A549 (cell line): Measurements from ENCODE around the gene FBRSL1. TPM values are rescaled to one million over a fixed set of nuclear protein-coding genes. Genes with fewer than 3 reads are reported as not detected.

ENCODE experiments used
- ATAC-seq, 2 experiments: fragments of 200-7000 bp in 1 of 2; fragments of >200 bp in 1 of 2; cut with Nextera tagmentation in 1 of 2; cut with Tn5 transposase in 1 of 2; 3 replicates each; pipeline versions ENCODE4 v1.8.0 to v1.9.1; 2018 to 2020; ENCODE audit warnings: mild to moderate bottlenecking in 1 of 2, moderate library complexity in 1 of 2
- CTCF ChIA-PET: fragments of 300-600 bp; sonication (Branson Sonifier 250); formaldehyde crosslinking; extraction: SDS; loops from one replicate; lab custom pipeline; 2021; ENCODE audit warnings: antibody characterized with exemption, inconsistent platforms; lab: Yijun Ruan, JAX
- POLR2A ChIA-PET: fragments of 350-600 bp; formaldehyde crosslinking; extraction: SDS; loops from one replicate; lab custom pipeline; 2021; ENCODE audit warnings: antibody characterized with exemption, inconsistent platforms; lab: Yijun Ruan, JAX
- DNase-seq, 2 experiments: peaks; one replicate each; pipeline versions ENCODE4 v3.0.0 to v3.0.0-alpha.2; 2011 to 2016; ENCODE audit warnings: low read depth in 1 of 2, low spot score in 1 of 2
- FAIRE-seq: peaks from 2 replicates; lab custom pipeline; 2011; peaks lifted over from hg19 to GRCh38; lab: Jason Lieb, UNC
- H3K27ac ChIP-seq, 2 experiments: fragments of >200 bp; sonication (Bioruptor Twin); formaldehyde crosslinking; 3 replicates each; pipeline ENCODE4 v1.5.1; 2016 to 2017
- H3K4me1 ChIP-seq: fragments of >200 bp; sonication (Bioruptor Twin); formaldehyde crosslinking; 3 replicates; pipeline ENCODE4 v1.6.1; 2016
- H3K4me2 ChIP-seq: fragments of >200 bp; sonication (Bioruptor Twin); formaldehyde crosslinking; 3 replicates; pipeline ENCODE4 v1.6.1; 2016
- H3K4me3 ChIP-seq: fragments of >200 bp; sonication (Bioruptor Twin); formaldehyde crosslinking; 3 replicates; pipeline ENCODE4 v1.5.1; 2016
- H3K9me3 ChIP-seq: fragments of >200 bp; sonication (Bioruptor Twin); formaldehyde crosslinking; 3 replicates; pipeline ENCODE4 v1.6.1; 2016
- BCL3 ChIP-seq: fragments of >200 bp; sonication (Bioruptor Twin); formaldehyde crosslinking; IDR thresholded peaks from 3 replicates; pipeline ENCODE4 v1.6.1; 2016
- BHLHE40 ChIP-seq: IDR thresholded peaks from 2 replicates; pipeline ENCODE4 v1.6.1; 2012; ENCODE audit warnings: low read depth, low read length, inconsistent platforms
- CBX2 ChIP-seq: fragments of 200-600 bp; sonication (generic); IDR thresholded peaks from 2 replicates; pipeline ENCODE4 v1.6.1; 2016; ENCODE audit warnings: low read depth, mild to moderate bottlenecking, borderline replicate concordance
- CBX8 ChIP-seq: fragments of 200-600 bp; sonication (generic); IDR thresholded peaks from 2 replicates; pipeline ENCODE4 v1.6.1; 2016
- CEBPB ChIP-seq, 2 experiments: fragments of >200 bp in 1 of 2; sonication (Bioruptor Twin) in 1 of 2; formaldehyde crosslinking in 1 of 2; IDR thresholded peaks; 2 replicates each; pipeline ENCODE4 v1.6.1; 2012 to 2016
- CHD2 ChIP-seq: fragments of 150-350 bp; IDR thresholded peaks from 2 replicates; pipeline ENCODE4 v1.6.1; 2014; ENCODE audit warnings: low read length; ENCODE audit not compliant: partially characterized antibody
- CHD4 ChIP-seq: fragments of 200-600 bp; sonication (generic); IDR thresholded peaks from 2 replicates; pipeline ENCODE4 v1.6.1; 2016; ENCODE audit warnings: antibody characterized with exemption, mild to moderate bottlenecking, borderline replicate concordance
- CTCF ChIP-seq: fragments of >200 bp; sonication (Bioruptor Twin); formaldehyde crosslinking; IDR thresholded peaks from 3 replicates; pipeline ENCODE4 v1.5.1; 2016
- E2F6 ChIP-seq: IDR thresholded peaks from 2 replicates; pipeline ENCODE4 v1.6.1; 2012; ENCODE audit warnings: low read depth, borderline replicate concordance
- EHF ChIP-seq: fragments of 250-450 bp; sonication (Bioruptor Pico); IDR thresholded peaks from 2 replicates; pipeline ENCODE4 v1.5.0; 2020; ENCODE audit warnings: mild to moderate bottlenecking
- EHMT2 ChIP-seq: fragments of 200-600 bp; sonication (generic); IDR thresholded peaks from 2 replicates; pipeline ENCODE4 v1.6.1; 2016; ENCODE audit warnings: antibody characterized with exemption, low read depth, mild to moderate bottlenecking, moderate library complexity
- ELK1 ChIP-seq: fragments of 150-350 bp; IDR thresholded peaks from 2 replicates; pipeline ENCODE4 v1.6.1; 2014; ENCODE audit warnings: low read depth, mild to moderate bottlenecking, low read length
- FOSB ChIP-seq: fragments of 250-450 bp; sonication (Bioruptor Pico); IDR thresholded peaks from 2 replicates; pipeline ENCODE4 v1.5.0; 2020; ENCODE audit warnings: mild to moderate bottlenecking, moderate library complexity
- FOXS1 ChIP-seq: fragments of 250-450 bp; sonication (Bioruptor Pico); IDR thresholded peaks from 2 replicates; pipeline ENCODE4 v1.5.0; 2020; ENCODE audit warnings: mild to moderate bottlenecking, moderate library complexity
- HES2 ChIP-seq: fragments of >200 bp; sonication (Bioruptor Twin); formaldehyde crosslinking; IDR thresholded peaks from 2 replicates; pipeline ENCODE4 v1.6.1; 2016
- HOXA7 ChIP-seq: fragments of 250-450 bp; sonication (Bioruptor Pico); IDR thresholded peaks from 2 replicates; pipeline ENCODE4 v1.5.0; 2020; ENCODE audit warnings: mild to moderate bottlenecking, moderate library complexity
- HOXB13 ChIP-seq: fragments of 250-450 bp; sonication (Bioruptor Pico); IDR thresholded peaks from 2 replicates; pipeline ENCODE4 v1.5.0; 2020; ENCODE audit warnings: low read depth, mild to moderate bottlenecking, moderate library complexity
- JUN ChIP-seq, 2 experiments: fragments of >200 bp; sonication (Bioruptor Twin); formaldehyde crosslinking; IDR thresholded peaks; 2 replicates in 1 of 2; 3 replicates in 1 of 2; pipeline ENCODE4 v1.6.1; 2016 to 2017
- JUNB ChIP-seq: fragments of >200 bp; sonication (Bioruptor Twin); formaldehyde crosslinking; IDR thresholded peaks from 2 replicates; pipeline ENCODE4 v1.6.1; 2016
- KDM5A ChIP-seq: fragments of 200-600 bp; sonication (generic); IDR thresholded peaks from 2 replicates; pipeline ENCODE4 v1.6.1; 2016; ENCODE audit warnings: antibody characterized with exemption, mild to moderate bottlenecking
- MAFK ChIP-seq: fragments of 450-650 bp; IDR thresholded peaks from 2 replicates; pipeline ENCODE4 v1.6.1; 2014; ENCODE audit not compliant: partially characterized antibody
- MAX ChIP-seq: IDR thresholded peaks from 2 replicates; pipeline ENCODE4 v1.6.1; 2012
- MAZ ChIP-seq: fragments of 150-350 bp; IDR thresholded peaks from 2 replicates; pipeline ENCODE4 v1.6.1; 2014; ENCODE audit warnings: antibody characterized with exemption, low read depth, low read length, borderline replicate concordance
- NR3C1 ChIP-seq: fragments of >200 bp; sonication (Bioruptor Twin); formaldehyde crosslinking; IDR thresholded peaks from 3 replicates; pipeline ENCODE4 v1.6.1; 2017
- POLR2AphosphoS2 ChIP-seq: conservative IDR thresholded peaks from 2 replicates; pipeline ENCODE4 v1.6.1; 2012; ENCODE audit warnings: low read length, improper control_type of control experiment, inconsistent platforms
- RFX5 ChIP-seq: fragments of 450-650 bp; IDR thresholded peaks from 2 replicates; pipeline ENCODE4 v1.7.1; 2014; ENCODE audit warnings: antibody characterized with exemption, mild to moderate bottlenecking, moderate library complexity
- RNF2 ChIP-seq: fragments of 200-600 bp; sonication (generic); IDR thresholded peaks from 2 replicates; pipeline ENCODE4 v1.6.1; 2016; ENCODE audit warnings: low read depth, mild to moderate bottlenecking, antibody characterized with exemption, moderate library complexity, borderline replicate concordance
- ZFP36 ChIP-seq: fragments of 450-650 bp; IDR thresholded peaks from 2 replicates; pipeline ENCODE4 v1.6.1; 2014; ENCODE audit warnings: borderline replicate concordance; ENCODE audit not compliant: partially characterized antibody
- ZNF302 ChIP-seq: fragments of 250-450 bp; sonication (Bioruptor Pico); IDR thresholded peaks from 2 replicates; pipeline ENCODE4 v1.9.0; 2021; ENCODE audit warnings: inconsistent platforms, mild to moderate bottlenecking, moderate library complexity
- ZSCAN20 ChIP-seq: fragments of 250-450 bp; sonication (Bioruptor Pico); IDR thresholded peaks from 2 replicates; pipeline ENCODE4 v1.8.0; 2022; ENCODE audit warnings: mild to moderate bottlenecking, moderate library complexity
- WGBS: methylation state at CpG from one replicate; pipeline ENCODE4 v1.1.6; 2017; ENCODE audit errors: missing lambda C conversion rate; 5-methylcytosine and 5-hydroxymethylcytosine counted together
- polyA plus RNA-seq, 4 experiments: library from polyadenylated mRNA; depleted of rRNA in 3 of 4; stranded (reverse); fragments of >200 nt; fragmentation: RNase III in 1 of 4; extraction: RNeasy Plus Mini Kit Qiagen cat#74134 plus additional on column Dnase treatment in 1 of 4; gene quantifications; 2 replicates in 3 of 4; 3 replicates in 1 of 4; pipeline ENCODE4 v1.2.3, GENCODE V29; 2011 to 2017

The FBRSL1 gene
- polyA plus RNA-seq, 2 of the 4 experiments (the other 2 are of a cell fraction), result 3.0 to 32.8 TPM

- WGBS, result 80% methylated on average over 12 of the region's 14 CpGs
- H3K4me2 ChIP-seq, result no peak overlapping the region
- H3K4me1 ChIP-seq, result no peaks in the 10 kb centered on the region
- no peak overlapping the region for H3K27ac ChIP-seq
- no peak for ATAC-seq
- H3K9me3 ChIP-seq, result no peaks in the 10 kb centered on the region
- H3K4me3 ChIP-seq, result no peak overlapping the region
- ChIA-PET POLR2A (no interaction called here), CTCF (interaction anchor here (1.0 to 1.8 kb wide), 6 partner anchors 15 to 152 kb away, joined by 3 to 10 read pairs (median 4); no protein-coding TSS in a partner anchor)
- DNase-seq, result no peak
- TF ChIP-seq CHD2 (no peak), CBX8 (no peak), FOSB (CRISPR knock-in tag) (no peak), KDM5A (no peak), NR3C1 (no peak), CEBPB (IDR thresholded peaks at IDR 0.05) (no peak), BCL3 (no peak), CBX2 (no peak), ZSCAN20 (CRISPR knock-in tag) (no peak), JUNB (no peak), ZFP36 (no peak), ELK1 (no peak), MAFK (no peak), RFX5 (no peak), E2F6 (no peak), EHMT2 (no peak), RNF2 (no peak), HOXB13 (CRISPR knock-in tag) (no peak), MAZ (no peak)
- no peak for FAIRE-seq
Measured at GRCh38 chr12:132447327-132447720, 42.6 kb upstream of the FBRSL1 start.

- ATAC-seq, result no peak
- H3K9me3 ChIP-seq, result no peaks in the 10 kb centered on the region
- no peaks in the 10 kb centered on the region for H3K4me1 ChIP-seq
- no peak for FAIRE-seq
- CTCF ChIA-PET, result interaction anchor here (1.1 to 1.7 kb wide), 4 partner anchors 14 to 152 kb away, joined by 3 to 8 read pairs (median 4); no protein-coding TSS in a partner anchor
- TF ChIP-seq EHMT2 (no peak), HES2 (no peak), ZNF302 (no peak), MAZ (no peak), CEBPB (IDR thresholded peaks at IDR 0.05) (no peak), CTCF (no peak), FOXS1 (no peak), JUN (IDR thresholded peaks at IDR 0.05) (no peak), POLR2AphosphoS2 (no peak), BHLHE40 (no peak), CHD4 (no peak), HOXA7 (CRISPR knock-in tag) (no peak), MAX (no peak), NR3C1 (no peak), ELK1 (no peak), CHD2 (no peak), RFX5 (no peak), E2F6 (no peak), EHF (CRISPR knock-in tag) (no peak), RNF2 (no peak)
- TF ChIP-seq, all 56 proteins: peak for 0
- DNase-seq, result no peak
- Histone ChIP-seq H3K27ac (no peak overlapping the region), H3K4me2 (no peak overlapping the region), H3K4me3 (no peak overlapping the region)
- POLR2A ChIA-PET, result no interaction called here
- WGBS, result 76% methylated on average over 21 of the region's 23 CpGs
Measured at GRCh38 chr12:132447731-132448462, 42.1 kb upstream of the FBRSL1 start.
